ENCODE data around the gene CCDC9. TPM values are rescaled to one million over a fixed set of nuclear protein-coding genes. Genes with fewer than 3 reads are reported as not detected.

CCDC9 gene
- total and polyA plus RNA-seq, 2 of the 13 experiments (the other 11 are each of a cell fraction or from before 2014, with no cell fraction given), result 2.9 to 6.3 TPM

DNA sequence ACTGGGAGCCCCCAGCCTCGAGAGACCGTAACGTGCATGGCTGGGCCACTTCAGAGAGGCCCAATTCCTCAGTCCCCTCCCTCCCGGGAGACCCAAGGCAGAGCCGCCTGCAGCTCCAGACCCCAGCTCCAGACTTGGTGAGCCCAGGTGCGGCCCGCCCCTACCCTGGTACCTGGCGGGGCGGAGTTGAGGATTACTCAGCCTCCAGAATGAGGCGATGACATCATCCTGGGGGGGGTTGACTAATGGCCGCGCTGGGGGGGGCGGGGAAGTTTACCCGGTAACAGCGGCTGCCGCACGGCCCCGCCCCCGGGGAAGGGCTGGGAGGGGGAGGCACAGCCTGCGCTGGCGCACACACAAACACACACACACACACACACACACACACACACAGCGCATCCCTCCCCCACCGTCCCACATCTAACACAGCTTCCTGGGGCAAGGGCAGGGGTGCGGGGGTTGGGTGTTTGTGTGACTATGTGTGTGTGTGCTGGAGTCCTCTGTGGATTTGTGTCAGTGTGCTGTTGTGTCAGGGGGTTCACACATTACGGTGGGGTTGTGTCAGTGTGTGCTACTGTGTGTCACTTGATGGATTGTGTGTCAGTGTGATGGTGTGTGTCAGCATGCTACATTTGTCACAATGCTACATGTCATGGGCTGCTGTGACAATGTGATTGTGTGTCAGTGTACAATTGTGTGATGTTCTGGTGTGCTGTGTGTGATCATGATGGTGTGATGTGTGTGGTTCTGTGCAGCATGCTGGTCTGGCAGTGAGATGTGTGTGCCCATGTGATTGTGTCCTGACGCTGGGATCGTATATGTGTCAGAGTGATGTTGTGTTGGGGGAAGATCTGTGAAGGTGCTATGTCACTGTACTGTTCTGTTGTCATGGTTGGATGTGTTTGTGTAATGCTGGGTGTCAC is 15.1 kb upstream of the CCDC9 start (continued):
- TF ChIP-seq ZNF501 (CRISPR knock-in tag; IDR thresholded peaks at IDR 0.05) (no peak), MXD4 (CRISPR knock-in tag; IDR thresholded peaks at IDR 0.05) (no peak), ZNF451 (CRISPR knock-in tag; IDR thresholded peaks at IDR 0.05) (no peak), RAD21 (CRISPR knock-in tag; IDR thresholded peaks at IDR 0.05) (no peak), IRX3 (CRISPR knock-in tag; IDR thresholded peaks at IDR 0.05; ENCODE audit: borderline replicate concordance, low read depth) (no peak), ZNF3 (CRISPR knock-in tag; IDR thresholded peaks at IDR 0.05) (no peak), TAF1 (CRISPR knock-in tag; IDR thresholded peaks at IDR 0.05) (no peak), ESRRA (CRISPR knock-in tag; IDR thresholded peaks at IDR 0.05; ENCODE audit: low read depth) (no peak), SRSF1 (optimal IDR thresholded peaks at IDR 0.05; ENCODE audit: low read depth, low read length) (no peak), ZBTB3 (CRISPR knock-in tag; IDR thresholded peaks at IDR 0.05; ENCODE audit: borderline replicate concordance, low read depth) (no peak; the same call in 1 of the 2 replicates), SYNCRIP (IDR thresholded peaks at IDR 0.05; ENCODE audit: insufficient read depth, low read depth, low read length) (no peak), ZSCAN21 (CRISPR knock-in tag; IDR thresholded peaks at IDR 0.05; ENCODE audit: borderline replicate concordance) (no peak), FOXJ3 (CRISPR knock-in tag; IDR thresholded peaks at IDR 0.05; ENCODE audit: borderline replicate concordance) (no peak), BRCA1 (CRISPR knock-in tag; IDR thresholded peaks at IDR 0.05) (no peak), ZNF121 (CRISPR knock-in tag; IDR thresholded peaks at IDR 0.05) (no peak), ISX (CRISPR knock-in tag; conservative IDR thresholded peaks at IDR 0.05) (no peak), USF2 (IDR thresholded peaks at IDR 0.05; ENCODE audit: low read depth, low read length) (no peak), USF2 (CRISPR knock-in tag; IDR thresholded peaks at IDR 0.05; ENCODE audit: borderline replicate concordance) (no peak)
- TF ChIP-seq, protein P1, sequence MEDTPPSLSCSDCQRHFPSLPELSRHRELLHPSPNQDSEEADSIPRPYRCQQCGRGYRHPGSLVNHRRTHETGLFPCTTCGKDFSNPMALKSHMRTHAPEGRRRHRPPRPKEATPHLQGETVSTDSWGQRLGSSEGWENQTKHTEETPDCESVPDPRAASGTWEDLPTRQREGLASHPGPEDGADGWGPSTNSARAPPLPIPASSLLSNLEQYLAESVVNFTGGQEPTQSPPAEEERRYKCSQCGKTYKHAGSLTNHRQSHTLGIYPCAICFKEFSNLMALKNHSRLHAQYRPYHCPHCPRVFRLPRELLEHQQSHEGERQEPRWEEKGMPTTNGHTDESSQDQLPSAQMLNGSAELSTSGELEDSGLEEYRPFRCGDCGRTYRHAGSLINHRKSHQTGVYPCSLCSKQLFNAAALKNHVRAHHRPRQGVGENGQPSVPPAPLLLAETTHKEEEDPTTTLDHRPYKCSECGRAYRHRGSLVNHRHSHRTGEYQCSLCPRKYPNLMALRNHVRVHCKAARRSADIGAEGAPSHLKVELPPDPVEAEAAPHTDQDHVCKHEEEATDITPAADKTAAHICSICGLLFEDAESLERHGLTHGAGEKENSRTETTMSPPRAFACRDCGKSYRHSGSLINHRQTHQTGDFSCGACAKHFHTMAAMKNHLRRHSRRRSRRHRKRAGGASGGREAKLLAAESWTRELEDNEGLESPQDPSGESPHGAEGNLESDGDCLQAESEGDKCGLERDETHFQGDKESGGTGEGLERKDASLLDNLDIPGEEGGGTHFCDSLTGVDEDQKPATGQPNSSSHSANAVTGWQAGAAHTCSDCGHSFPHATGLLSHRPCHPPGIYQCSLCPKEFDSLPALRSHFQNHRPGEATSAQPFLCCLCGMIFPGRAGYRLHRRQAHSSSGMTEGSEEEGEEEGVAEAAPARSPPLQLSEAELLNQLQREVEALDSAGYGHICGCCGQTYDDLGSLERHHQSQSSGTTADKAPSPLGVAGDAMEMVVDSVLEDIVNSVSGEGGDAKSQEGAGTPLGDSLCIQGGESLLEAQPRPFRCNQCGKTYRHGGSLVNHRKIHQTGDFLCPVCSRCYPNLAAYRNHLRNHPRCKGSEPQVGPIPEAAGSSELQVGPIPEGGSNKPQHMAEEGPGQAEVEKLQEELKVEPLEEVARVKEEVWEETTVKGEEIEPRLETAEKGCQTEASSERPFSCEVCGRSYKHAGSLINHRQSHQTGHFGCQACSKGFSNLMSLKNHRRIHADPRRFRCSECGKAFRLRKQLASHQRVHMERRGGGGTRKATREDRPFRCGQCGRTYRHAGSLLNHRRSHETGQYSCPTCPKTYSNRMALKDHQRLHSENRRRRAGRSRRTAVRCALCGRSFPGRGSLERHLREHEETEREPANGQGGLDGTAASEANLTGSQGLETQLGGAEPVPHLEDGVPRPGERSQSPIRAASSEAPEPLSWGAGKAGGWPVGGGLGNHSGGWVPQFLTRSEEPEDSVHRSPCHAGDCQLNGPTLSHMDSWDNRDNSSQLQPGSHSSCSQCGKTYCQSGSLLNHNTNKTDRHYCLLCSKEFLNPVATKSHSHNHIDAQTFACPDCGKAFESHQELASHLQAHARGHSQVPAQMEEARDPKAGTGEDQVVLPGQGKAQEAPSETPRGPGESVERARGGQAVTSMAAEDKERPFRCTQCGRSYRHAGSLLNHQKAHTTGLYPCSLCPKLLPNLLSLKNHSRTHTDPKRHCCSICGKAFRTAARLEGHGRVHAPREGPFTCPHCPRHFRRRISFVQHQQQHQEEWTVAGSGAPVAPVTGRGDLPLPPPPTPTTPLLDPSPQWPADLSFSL (CRISPR knock-in tag; IDR thresholded peaks at IDR 0.05), result peak; percentile 99
- TF ChIP-seq, protein P2, sequence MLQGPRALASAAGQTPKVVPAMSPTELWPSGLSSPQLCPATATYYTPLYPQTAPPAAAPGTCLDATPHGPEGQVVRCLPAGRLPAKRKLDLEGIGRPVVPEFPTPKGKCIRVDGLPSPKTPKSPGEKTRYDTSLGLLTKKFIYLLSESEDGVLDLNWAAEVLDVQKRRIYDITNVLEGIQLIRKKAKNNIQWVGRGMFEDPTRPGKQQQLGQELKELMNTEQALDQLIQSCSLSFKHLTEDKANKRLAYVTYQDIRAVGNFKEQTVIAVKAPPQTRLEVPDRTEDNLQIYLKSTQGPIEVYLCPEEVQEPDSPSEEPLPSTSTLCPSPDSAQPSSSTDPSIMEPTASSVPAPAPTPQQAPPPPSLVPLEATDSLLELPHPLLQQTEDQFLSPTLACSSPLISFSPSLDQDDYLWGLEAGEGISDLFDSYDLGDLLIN (CRISPR knock-in tag; IDR thresholded peaks at IDR 0.05; ENCODE audit: borderline replicate concordance), result no peak
